GM12872 (cell line): ENCODE results near the gene FHOD3.

Experiments used
- TF ChIP-seq, protein P1 (sequence below): IDR thresholded peaks from 3 replicates; pipeline ENCODE4 v1.5.1; 2011; ENCODE audit warnings: low read depth, mild to moderate bottlenecking, low read length, moderate library complexity; ENCODE audit not compliant: insufficient read depth

The FHOD3 gene

GRCh38 chr18:36496022-36496421 lies 198.5 kb downstream of the FHOD3 start:
- TF ChIP-seq, protein P1, sequence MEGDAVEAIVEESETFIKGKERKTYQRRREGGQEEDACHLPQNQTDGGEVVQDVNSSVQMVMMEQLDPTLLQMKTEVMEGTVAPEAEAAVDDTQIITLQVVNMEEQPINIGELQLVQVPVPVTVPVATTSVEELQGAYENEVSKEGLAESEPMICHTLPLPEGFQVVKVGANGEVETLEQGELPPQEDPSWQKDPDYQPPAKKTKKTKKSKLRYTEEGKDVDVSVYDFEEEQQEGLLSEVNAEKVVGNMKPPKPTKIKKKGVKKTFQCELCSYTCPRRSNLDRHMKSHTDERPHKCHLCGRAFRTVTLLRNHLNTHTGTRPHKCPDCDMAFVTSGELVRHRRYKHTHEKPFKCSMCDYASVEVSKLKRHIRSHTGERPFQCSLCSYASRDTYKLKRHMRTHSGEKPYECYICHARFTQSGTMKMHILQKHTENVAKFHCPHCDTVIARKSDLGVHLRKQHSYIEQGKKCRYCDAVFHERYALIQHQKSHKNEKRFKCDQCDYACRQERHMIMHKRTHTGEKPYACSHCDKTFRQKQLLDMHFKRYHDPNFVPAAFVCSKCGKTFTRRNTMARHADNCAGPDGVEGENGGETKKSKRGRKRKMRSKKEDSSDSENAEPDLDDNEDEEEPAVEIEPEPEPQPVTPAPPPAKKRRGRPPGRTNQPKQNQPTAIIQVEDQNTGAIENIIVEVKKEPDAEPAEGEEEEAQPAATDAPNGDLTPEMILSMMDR: no peak

DNA sequence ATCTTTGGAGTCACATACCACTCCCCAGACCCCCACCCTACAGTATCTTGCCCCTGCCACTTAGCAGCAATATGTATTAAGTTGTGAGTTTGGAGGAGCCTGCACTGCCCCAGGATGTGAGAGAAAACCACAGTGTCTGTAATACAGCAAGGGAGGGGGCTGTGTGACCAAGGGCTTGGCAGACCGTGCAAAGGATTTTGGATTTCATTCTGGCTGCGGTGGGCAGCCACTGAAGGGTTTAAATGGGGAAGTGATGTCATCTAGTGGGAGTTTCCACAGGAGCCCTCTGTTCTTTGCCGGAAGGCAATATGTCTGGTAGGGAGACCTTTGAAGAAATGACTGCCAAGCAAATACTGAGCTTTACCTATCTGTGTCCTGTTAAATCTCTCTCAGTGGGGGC lies 202.4 kb downstream of the FHOD3 start:
- TF ChIP-seq, protein P1: no peak

DNA sequence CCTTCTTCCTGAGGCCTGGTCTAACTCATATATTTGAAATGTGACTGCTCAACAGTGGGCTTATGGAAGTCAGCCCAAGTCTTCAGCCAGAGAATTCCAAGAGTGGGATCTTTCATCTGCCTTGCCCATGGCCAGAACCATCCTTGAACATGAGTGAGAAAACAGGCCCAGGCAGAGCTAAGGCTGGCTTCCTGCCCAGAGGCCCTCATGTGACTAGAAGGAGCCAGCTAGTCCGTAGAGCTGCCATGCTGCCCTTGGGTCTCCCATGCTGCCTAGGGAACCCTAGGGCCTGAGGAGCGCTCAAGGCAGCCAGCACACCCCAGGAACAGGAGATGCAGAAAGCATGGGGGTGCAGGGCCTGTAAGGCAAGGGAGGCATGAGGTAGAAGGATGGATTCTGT lies 203.6 kb downstream of the FHOD3 start:
- TF ChIP-seq, protein P1: no peak

DNA sequence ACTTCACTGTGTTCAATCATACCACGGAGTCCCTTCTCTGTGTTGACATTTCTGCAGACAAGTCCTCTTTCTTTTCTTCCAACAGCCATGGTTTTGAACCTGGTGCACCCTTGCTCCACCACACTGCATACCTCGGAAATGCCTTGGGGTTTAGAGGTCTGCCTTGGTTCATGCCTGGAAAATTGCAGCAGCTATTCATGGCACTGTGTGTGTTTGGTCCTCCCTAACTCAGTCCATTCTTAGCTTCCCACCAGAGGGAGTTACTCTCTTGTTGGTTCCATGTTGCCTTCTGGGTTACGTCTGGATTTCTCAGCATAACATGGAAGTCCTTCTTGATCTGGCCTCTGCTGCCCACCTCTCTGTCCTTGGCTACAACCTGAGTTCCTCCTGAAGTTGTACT lies 206.0 kb downstream of the FHOD3 start:
- TF ChIP-seq, protein P1: no peak

- TF ChIP-seq, protein P1: no peak
Observed at GRCh38 chr18:36504928-36505327, 207.4 kb downstream of the FHOD3 start.

GRCh38 chr18:36505665-36506064 lies 208.2 kb downstream of the FHOD3 start:
- TF ChIP-seq, protein P1: no peak

- TF ChIP-seq, protein P1: no peak
Observed at GRCh38 chr18:36509646-36510197, 212.2 kb downstream of the FHOD3 start.
